Esophagus squamous epithelium (tissue), 5 donors: Measurements from ENCODE around the gene TSKU. TPM values are rescaled to one million over a fixed set of nuclear protein-coding genes. Genes with fewer than 3 reads are reported as not detected.
"Not testable (repeated sequence)": the region's sequence is repeated elsewhere in the genome, so short reads cannot be mapped to it uniquely, and the experiment has no call there.

Experiments
- DNase-seq: peaks from one replicate; lab custom pipeline; 2025; lab: John Stamatoyannopoulos, UW
- H3K27ac ChIP-seq, 4 donors: fragments of 200-600 bp; sonication (generic); one replicate each; pipeline ENCODE4 v1.5.1; 2016 to 2019; ENCODE audit warnings: mild to moderate bottlenecking in 1 of 4
- H3K27me3 ChIP-seq, 4 donors: fragments of 200-600 bp; sonication (generic); 1 replicate in 3 of 4; 2 replicates in 1 of 4; pipeline versions ENCODE4 v1.5.1 to v1.6.0; 2017 to 2021; ENCODE audit warnings: antibody characterized with exemption in 1 of 4
- H3K36me3 ChIP-seq, 3 donors: fragments of 200-600 bp; sonication (generic); one replicate each; pipeline ENCODE4 v1.5.1; 2016 to 2019
- H3K4me1 ChIP-seq, 3 donors: fragments of 200-600 bp; sonication (generic); one replicate each; pipeline ENCODE4 v1.5.1; 2017 to 2019
- H3K4me3 ChIP-seq, 4 donors: fragments of 200-600 bp; sonication (generic); 1 replicate in 3 of 4; 2 replicates in 1 of 4; pipeline ENCODE4 v1.5.1; 2016 to 2019; ENCODE audit warnings: mild to moderate bottlenecking in 2 of 4, moderate library complexity in 1 of 4
- H3K9me3 ChIP-seq, 3 donors: fragments of 200-600 bp; sonication (generic); one replicate each; pipeline ENCODE4 v1.5.1; 2016 to 2019
- POLR2A ChIP-seq, 4 donors: fragments of 450-650 bp; IDR thresholded peaks; one replicate each; pipeline ENCODE4 v1.6.1; 2017; ENCODE audit warnings: antibody characterized with exemption in 4 of 4, mild to moderate bottlenecking in 4 of 4, moderate library complexity in 3 of 4
- WGBS, 2 donors: methylation state at CpG; one replicate each; pipeline ENCODE4 v1.1.5; 2018; 5-methylcytosine and 5-hydroxymethylcytosine counted together
- intact Hi-C: fragments of 100-400 bp; cut with DNase I; formaldehyde crosslinking; loops from one replicate; pipeline ENCODE4 v1.15.0; 2022
- total RNA-seq, 4 donors: library from RNA; depleted of rRNA; stranded (reverse); fragments of >200 nt; gene quantifications; one replicate each; pipeline ENCODE4 v1.1.0, GENCODE V29; 2016
- TF ChIP-seq, protein P1 (sequence below), 6 experiments: fragments of 450-650 bp in 4 of 6; fragments of 200-600 bp in 2 of 6; sonication (generic) in 2 of 6; IDR thresholded peaks; one replicate each; pipeline ENCODE4 v1.5.1; 2016 to 2019; ENCODE audit warnings: antibody characterized with exemption in 6 of 6, mild to moderate bottlenecking in 4 of 6, moderate library complexity in 4 of 6
- donor health status: DM: yes; HTN: yes; CAD: no.

TSKU gene
- total RNA-seq, 4 donors from 2014 or later = 51.4 to 95.9 (median 88.4) TPM

- Histone ChIP-seq H3K9me3 (no peaks in the 10 kb centered on the region), H3K27me3 (peaks cover 0 to 12% (median 0%) of the 10 kb centered on the region in 4 donors), H3K36me3 (no peaks in the 10 kb centered on the region), H3K4me3 (peak overlapping the region in 2 of 4 donors; percentile 72 to 90), H3K4me1 (peaks cover 45 to 97% (median 69%) of the 10 kb centered on the region in 3 donors), H3K27ac (peak overlapping the region; percentile 85 to 99 (median 98))
- intact Hi-C loops = no loop called here
- WGBS, 2 donors = 58 to 63% methylated on average over 2 to 4 of the region's 4 CpGs
- no peak for TF ChIP-seq POLR2A (IDR thresholded peaks at IDR 0.05)
- TF ChIP-seq, protein P1, sequence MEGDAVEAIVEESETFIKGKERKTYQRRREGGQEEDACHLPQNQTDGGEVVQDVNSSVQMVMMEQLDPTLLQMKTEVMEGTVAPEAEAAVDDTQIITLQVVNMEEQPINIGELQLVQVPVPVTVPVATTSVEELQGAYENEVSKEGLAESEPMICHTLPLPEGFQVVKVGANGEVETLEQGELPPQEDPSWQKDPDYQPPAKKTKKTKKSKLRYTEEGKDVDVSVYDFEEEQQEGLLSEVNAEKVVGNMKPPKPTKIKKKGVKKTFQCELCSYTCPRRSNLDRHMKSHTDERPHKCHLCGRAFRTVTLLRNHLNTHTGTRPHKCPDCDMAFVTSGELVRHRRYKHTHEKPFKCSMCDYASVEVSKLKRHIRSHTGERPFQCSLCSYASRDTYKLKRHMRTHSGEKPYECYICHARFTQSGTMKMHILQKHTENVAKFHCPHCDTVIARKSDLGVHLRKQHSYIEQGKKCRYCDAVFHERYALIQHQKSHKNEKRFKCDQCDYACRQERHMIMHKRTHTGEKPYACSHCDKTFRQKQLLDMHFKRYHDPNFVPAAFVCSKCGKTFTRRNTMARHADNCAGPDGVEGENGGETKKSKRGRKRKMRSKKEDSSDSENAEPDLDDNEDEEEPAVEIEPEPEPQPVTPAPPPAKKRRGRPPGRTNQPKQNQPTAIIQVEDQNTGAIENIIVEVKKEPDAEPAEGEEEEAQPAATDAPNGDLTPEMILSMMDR (IDR thresholded peaks at IDR 0.05) = no peak
- no peak for DNase-seq
These were observed 4.1 kb downstream of the TSKU start for GRCh38 chr11:76787271-76787670.

DNA sequence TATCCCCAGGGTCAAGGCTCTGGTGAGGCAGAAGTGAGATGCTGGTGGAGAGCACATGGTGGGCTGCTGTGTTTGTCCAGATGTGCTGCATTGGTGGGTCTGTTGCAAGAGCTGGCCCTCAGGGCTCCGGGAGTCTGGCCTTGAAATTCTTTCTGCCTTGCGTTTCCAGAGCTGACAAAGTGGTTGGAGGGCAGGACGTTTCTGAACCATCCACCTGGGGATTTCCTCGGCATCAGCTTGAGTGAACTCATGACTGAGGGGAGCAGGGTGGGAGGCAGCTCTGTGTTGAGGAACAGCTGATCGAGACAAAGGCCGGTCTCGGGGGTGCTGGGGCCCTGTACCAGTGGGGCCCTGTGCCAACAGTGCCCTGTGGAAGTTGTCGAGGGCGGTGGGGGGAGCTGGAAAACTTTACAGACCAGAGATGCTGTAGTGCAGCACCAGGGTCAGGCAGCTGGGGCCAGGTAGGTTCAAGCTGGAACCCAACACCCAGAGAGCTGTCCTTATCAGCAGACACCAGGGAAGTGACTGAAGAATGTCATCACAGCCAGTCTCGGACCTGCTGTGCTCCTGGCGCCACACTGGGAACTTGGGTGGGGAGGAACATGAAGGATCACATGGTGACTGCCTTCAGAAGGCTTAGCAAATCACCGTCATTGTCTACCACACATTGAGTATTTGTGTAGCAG, 4.9 kb downstream of the TSKU start:
- Histone ChIP-seq H3K9me3 (no peaks in the 10 kb centered on the region), H3K4me3 (peak overlapping the region in 3 of 4 donors; percentile 14 to 31 (median 21)), H3K4me1 (peaks cover 53 to 99% (median 76%) of the 10 kb centered on the region in 3 donors), H3K27me3 (peaks cover 0 to 12% (median 0%) of the 10 kb centered on the region in 4 donors), H3K27ac (peak overlapping the region; percentile 85 to 99 (median 98)), H3K36me3 (no peaks in the 10 kb centered on the region)
- TF ChIP-seq, protein P1 (IDR thresholded peaks at IDR 0.05) = no peak
- no peak for TF ChIP-seq POLR2A (IDR thresholded peaks at IDR 0.05)
- 38 to 39% methylated on average over 3 to 5 of the region's 12 CpGs for WGBS, 2 donors
- DNase-seq = no peak
- intact Hi-C loops = no loop called here

DNA sequence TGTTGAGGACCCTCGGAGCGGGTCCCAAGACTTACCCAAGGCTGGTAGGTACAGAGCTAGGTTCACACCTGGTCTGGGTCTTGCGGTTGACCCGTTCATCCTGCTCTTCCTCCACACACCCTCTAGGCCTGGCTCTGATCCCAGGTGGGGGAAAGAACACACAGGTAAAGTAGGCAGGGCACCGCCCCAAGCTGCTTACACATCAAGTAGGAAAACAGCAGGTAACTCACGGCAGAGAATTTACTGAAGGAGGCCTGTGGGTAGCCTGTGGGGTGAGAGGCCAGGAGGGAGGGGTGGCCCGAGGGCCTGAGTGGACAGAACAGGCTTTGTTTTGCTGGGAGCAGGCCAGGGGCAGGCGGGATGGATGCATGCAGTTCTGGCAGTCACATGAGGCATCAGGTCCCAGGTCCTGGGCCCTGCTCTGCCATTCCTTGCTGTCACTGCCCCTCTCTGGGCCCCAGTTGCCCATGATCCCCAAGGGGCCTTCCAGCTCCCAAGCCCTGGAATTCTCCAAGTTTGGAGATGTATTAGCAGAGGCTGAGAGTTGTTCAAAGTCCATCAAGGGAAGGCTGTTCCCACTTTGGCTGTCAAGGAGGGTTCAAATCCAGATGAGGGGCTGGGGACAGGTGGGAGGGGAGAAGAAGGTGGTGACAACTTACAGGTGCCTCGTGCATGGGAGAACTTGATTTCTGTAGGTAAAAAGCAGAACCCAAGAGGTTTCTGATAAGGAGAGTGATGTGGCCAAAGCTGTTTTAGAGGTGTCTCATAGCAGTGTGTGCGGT, 5.7 kb downstream of the TSKU start:
- Histone ChIP-seq H3K27me3 (peaks cover 0 to 7% (median 0%) of the 10 kb centered on the region in 4 donors), H3K36me3 (no peaks in the 10 kb centered on the region), H3K27ac (peak overlapping the region; percentile 85 to 99 (median 98)), H3K9me3 (no peaks in the 10 kb centered on the region), H3K4me1 (peaks cover 61 to 100% (median 84%) of the 10 kb centered on the region in 3 donors), H3K4me3 (peak overlapping the region in 3 of 4 donors; percentile 14 to 31 (median 21))
- no peak for DNase-seq
- WGBS, 2 donors = 29 to 48% methylated on average over 5 to 8 of the region's 10 CpGs
- TF ChIP-seq, protein P1 (IDR thresholded peaks at IDR 0.05) = peak in 1 of 6 experiments; percentile 5
- TF ChIP-seq POLR2A (IDR thresholded peaks at IDR 0.05) = no peak
- intact Hi-C loops = no loop called here

GRCh38 chr11:76789443-76789719, 6.2 kb downstream of the TSKU start:
- intact Hi-C loops = no loop called here
- peak overlapping the region in 1 of 4 donors; percentile 21 for H3K4me3 ChIP-seq
- H3K36me3 ChIP-seq = peaks cover 0 to under 1% (median 0%) of the 10 kb centered on the region in 3 donors
- H3K27me3 ChIP-seq = peaks cover 0 to 1% (median 0%) of the 10 kb centered on the region in 4 donors
- H3K27ac ChIP-seq = peak overlapping the region; percentile 85 to 99 (median 98)
- DNase-seq = no peak
- no peak for TF ChIP-seq POLR2A (IDR thresholded peaks at IDR 0.05)
- TF ChIP-seq, protein P1 (IDR thresholded peaks at IDR 0.05) = no peak
- WGBS, 2 donors = 73 to 89% methylated on average over 1 to 2 of the region's 2 CpGs
- H3K9me3 ChIP-seq = no peaks in the 10 kb centered on the region
- peaks cover 66 to 100% (median 90%) of the 10 kb centered on the region in 3 donors for H3K4me1 ChIP-seq

DNA sequence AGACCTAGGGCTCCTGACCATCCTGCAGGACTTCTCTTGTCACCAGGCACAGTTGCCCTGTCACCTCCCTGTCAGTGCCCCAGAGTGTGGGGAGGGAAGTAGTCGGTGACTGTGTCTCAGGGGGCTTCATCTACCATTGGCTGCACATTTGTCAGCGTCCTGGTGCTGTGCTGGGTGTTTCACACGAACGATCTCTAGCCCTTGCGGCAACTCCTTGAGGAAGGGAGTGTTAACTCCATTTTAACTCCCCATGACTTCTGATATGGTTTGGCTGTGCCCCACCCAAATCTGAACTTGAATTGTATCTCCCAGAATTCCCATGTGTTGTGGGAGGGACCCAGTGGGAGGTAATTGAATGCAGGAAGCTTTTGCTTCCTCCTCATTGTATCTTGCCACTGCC, 7.1 kb downstream of the TSKU start:
- Histone ChIP-seq H3K9me3 (no peaks in the 10 kb centered on the region), H3K4me1 (peaks cover 64 to 100% (median 84%) of the 10 kb centered on the region in 3 donors), H3K27me3 (no peaks in the 10 kb centered on the region), H3K36me3 (peaks cover 0 to 9% (median 0%) of the 10 kb centered on the region in 3 donors), H3K4me3 (no peak overlapping the region), H3K27ac (peak overlapping the region; percentile 16 to 99 (median 80))
- intact Hi-C loops = no loop called here
- WGBS, 2 donors = 82 to 92% methylated on average over 5 of the region's 5 CpGs
- TF ChIP-seq POLR2A (IDR thresholded peaks at IDR 0.05) = no peak
- TF ChIP-seq, protein P1 (IDR thresholded peaks at IDR 0.05) = no peak
- no peak for DNase-seq

DNA sequence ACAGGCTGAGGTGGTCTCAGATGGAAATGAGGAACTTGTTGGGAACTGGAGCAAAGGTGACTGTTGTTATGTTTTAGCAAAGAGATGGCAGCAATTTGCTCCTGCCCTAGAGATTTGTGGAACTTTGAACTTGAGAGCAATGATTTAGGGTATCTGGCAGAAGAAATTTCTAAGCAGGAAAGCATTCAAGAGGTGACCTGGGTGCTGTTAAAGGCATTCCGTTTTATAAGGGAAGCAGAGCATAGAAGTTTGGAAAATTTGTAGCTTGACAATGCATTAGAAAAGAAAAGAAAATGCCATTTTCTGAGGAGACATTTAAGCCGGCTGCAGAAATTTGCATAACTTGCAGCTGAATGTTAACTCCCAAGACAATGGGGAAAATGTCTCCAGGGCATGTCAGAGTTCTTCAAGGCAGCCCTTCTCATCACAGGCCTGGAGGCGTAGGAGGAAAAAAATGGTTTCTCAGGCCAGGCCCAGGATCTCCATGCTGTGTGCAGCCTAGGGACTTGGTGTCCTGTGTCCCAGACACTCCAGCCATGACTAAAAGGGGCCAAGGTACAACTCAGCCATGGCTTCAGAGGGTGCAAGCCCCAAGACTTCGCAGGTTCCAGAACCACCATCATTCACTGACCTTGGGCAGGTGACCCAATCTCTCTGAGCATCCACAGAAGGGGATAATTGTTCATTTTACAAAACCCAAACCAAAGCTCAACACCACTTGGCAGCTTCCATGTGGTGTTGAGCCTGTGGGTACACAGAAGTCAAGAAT, 8.0 kb downstream of the TSKU start:
- H3K27me3 ChIP-seq, H3K4me3 ChIP-seq, DNase-seq, intact Hi-C loops, H3K9me3 ChIP-seq: not testable (repeated sequence)
- H3K36me3 ChIP-seq = peaks cover 0 to 18% (median 4%) of the 10 kb centered on the region in 3 donors
- peak overlapping the region; percentile 32 to 99 (median 80) for H3K27ac ChIP-seq
- 41 to 50% methylated on average over 3 to 4 of the region's 4 CpGs for WGBS, 2 donors
- H3K4me1 ChIP-seq = peaks cover 64 to 100% (median 78%) of the 10 kb centered on the region in 3 donors
